Activated T-helper 1 cell treated with Interleukin-2 at 50 U/mL for 16 hours (primary cell): Measurements from ENCODE around the gene RCAN2.
"Not testable (repeated sequence)": the region's sequence is repeated elsewhere in the genome, so short reads cannot be mapped to it uniquely, and the experiment has no call there.

ENCODE experiments used
- DNase-seq: peaks from one replicate; pipeline ENCODE4 v3.0.0-alpha.2; 2020; ENCODE audit warnings: low read depth

RCAN2 gene

GRCh38 chr6:46332448-46332847 lies 158.8 kb downstream of the RCAN2 start:
- DNase-seq: not testable (repeated sequence)

- DNase-seq: no peak
Measured at GRCh38 chr6:46331461-46331860, 159.8 kb downstream of the RCAN2 start.

GRCh38 chr6:46329568-46329967 lies 161.7 kb downstream of the RCAN2 start:
- DNase-seq: no peak

GRCh38 chr6:46327779-46328178 lies 163.5 kb downstream of the RCAN2 start:
- DNase-seq: no peak

GRCh38 chr6:46325561-46326530 lies 165.4 kb downstream of the RCAN2 start:
- no peak for DNase-seq

- DNase-seq: no peak
Measured at GRCh38 chr6:46324706-46325105, 166.5 kb downstream of the RCAN2 start.

- no peak for DNase-seq
Measured at GRCh38 chr6:46323966-46324622, 167.2 kb downstream of the RCAN2 start.

- no peak for DNase-seq
Measured at GRCh38 chr6:46323312-46323965, 167.8 kb downstream of the RCAN2 start.

- DNase-seq: no peak
Measured at GRCh38 chr6:46320505-46320904, 170.7 kb downstream of the RCAN2 start.

- DNase-seq: no peak
Measured at GRCh38 chr6:46315589-46315988, 175.7 kb downstream of the RCAN2 start.

- DNase-seq: no peak
Measured at GRCh38 chr6:46312654-46313053, 178.6 kb downstream of the RCAN2 start.

GRCh38 chr6:46310196-46310595 lies 181.1 kb downstream of the RCAN2 start:
- no peak for DNase-seq

GRCh38 chr6:46306431-46306830 lies 184.8 kb downstream of the RCAN2 start:
- no peak for DNase-seq

- DNase-seq: no peak
Measured at GRCh38 chr6:46305833-46306232, 185.4 kb downstream of the RCAN2 start.

GRCh38 chr6:46305236-46305635 lies 186.0 kb downstream of the RCAN2 start:
- no peak for DNase-seq

- no peak for DNase-seq
Measured at GRCh38 chr6:46302816-46303215, 188.4 kb downstream of the RCAN2 start.

GRCh38 chr6:46302176-46302575 lies 189.1 kb downstream of the RCAN2 start:
- no peak for DNase-seq

- DNase-seq: no peak
Measured at GRCh38 chr6:46299253-46299652, 192.0 kb downstream of the RCAN2 start.

- DNase-seq: no peak
Measured at GRCh38 chr6:46296586-46296985, 194.7 kb downstream of the RCAN2 start.

- DNase-seq: no peak
Measured at GRCh38 chr6:46293641-46294316, 197.5 kb downstream of the RCAN2 start.

GRCh38 chr6:46291880-46292279 lies 199.4 kb downstream of the RCAN2 start:
- no peak for DNase-seq

- DNase-seq: no peak
Measured at GRCh38 chr6:46291275-46291633, 200.0 kb downstream of the RCAN2 start.
